ENCODE measurements around the gene GK2.

DNA sequence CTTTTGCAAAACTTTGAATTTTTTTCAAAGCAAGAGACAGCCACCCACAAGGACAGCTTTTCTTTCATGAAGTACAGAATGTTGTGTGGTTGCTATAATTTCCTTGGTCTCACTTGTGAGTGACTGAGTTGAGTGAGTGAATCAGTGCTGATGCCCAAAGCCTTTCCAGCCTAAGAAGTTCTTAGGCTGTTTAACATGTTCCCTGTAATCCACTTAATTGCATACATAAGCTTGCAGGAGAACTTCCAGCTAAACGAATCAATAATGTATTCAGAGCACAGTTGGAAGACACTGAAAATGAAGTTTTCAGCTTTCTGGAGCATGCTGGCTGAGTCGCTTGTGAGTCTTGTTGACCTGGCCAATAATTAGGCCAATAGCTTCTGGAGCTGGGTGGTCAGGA, 42.0 kb upstream of the GK2 start:
- TF ChIP-seq POLR2A (IDR thresholded peaks at IDR 0.05; ENCODE audit: low read length) = no peak
- no peak for TF ChIP-seq GATA1 (IDR thresholded peaks at IDR 0.05; ENCODE audit: low read depth, low read length)

Data from erythroblast (primary cell).